Mesothelial cell of epicardium (in vitro differentiated cells): ENCODE data around the gene RTN4R. TPM values are rescaled to one million over a fixed set of nuclear protein-coding genes. Genes with fewer than 3 reads are reported as not detected.
"Not testable (repeated sequence)": the region's sequence is repeated elsewhere in the genome, so short reads cannot be mapped to it uniquely, and the experiment has no call there.

Source experiments
- DNase-seq, 2 experiments: peaks; one replicate each; pipeline ENCODE4 v3.0.0; 2021; ENCODE audit warnings: low spot score in 2 of 2; ENCODE audit not compliant: unreplicated experiment in 2 of 2
- H3K27ac Mint-ChIP-seq: 2 replicates; pipeline ENCODE4 v1.8.0; 2021; ENCODE audit warnings: mixed read lengths
- H3K27me3 Mint-ChIP-seq: 2 replicates; pipeline ENCODE4 v1.8.0; 2021; ENCODE audit warnings: low read depth, mixed read lengths
- H3K36me3 Mint-ChIP-seq: 2 replicates; pipeline ENCODE4 v1.8.0; 2021; ENCODE audit warnings: mixed read lengths
- H3K4me1 Mint-ChIP-seq: 2 replicates; pipeline ENCODE4 v1.8.0; 2021; ENCODE audit warnings: mixed read lengths
- H3K4me3 Mint-ChIP-seq: 2 replicates; pipeline ENCODE4 v1.8.0; 2021; ENCODE audit warnings: mild to moderate bottlenecking, moderate library complexity, mixed read lengths
- H3K9me3 Mint-ChIP-seq: 2 replicates; pipeline ENCODE4 v1.8.0; 2021; ENCODE audit warnings: mixed read lengths
- total RNA-seq: library from RNA; stranded (reverse); gene quantifications from 3 replicates; pipeline ENCODE4 v1.2.1, GENCODE V29; 2021
- TF ChIP-seq, protein P1 (sequence below): fragments of 200-600 bp; sonication (generic); IDR thresholded peaks from one replicate; pipeline ENCODE4 v1.5.0; 2021; ENCODE audit warnings: antibody characterized with exemption; ENCODE audit not compliant: unreplicated experiment

Gene RTN4R
- total RNA-seq, 1 donor from 2014 or later, result 10.0 TPM

DNA sequence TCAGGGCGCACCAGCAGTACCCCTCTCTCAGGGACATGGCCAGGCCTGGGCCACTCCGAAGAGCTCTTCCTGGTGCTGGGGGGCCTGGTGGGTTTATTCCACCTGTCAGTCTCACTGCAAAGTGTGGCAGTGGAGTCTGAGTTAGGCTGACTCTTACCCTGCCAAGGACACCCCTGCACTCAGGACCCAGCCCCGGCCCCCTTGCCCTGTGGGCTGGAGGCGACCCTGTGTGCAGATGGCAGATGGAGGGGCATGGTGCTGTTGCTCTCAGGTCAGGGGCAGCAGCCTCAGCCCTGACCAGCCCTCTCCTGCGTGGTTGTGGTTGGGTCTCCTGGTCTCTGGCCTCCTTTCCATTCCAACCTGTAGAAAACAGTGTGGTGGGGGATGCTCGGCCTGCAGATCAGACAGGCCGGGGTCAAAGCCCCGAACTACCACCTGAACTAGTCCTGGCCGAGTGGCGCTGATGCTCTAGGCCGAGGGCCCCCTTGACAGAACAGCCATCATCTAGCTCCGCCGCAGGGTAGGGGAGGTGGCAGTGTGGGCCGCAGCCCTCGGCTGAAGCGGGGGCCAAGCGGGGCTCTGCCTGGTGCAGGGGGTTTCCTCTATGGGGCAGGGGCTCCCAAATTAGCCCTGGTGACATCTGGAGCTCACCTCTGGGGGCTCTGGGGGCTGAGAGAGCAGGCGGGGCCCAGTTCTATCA, 10.0 kb upstream of the RTN4R start:
- not testable (repeated sequence) for H3K36me3 Mint-ChIP-seq, H3K9me3 Mint-ChIP-seq, H3K27ac Mint-ChIP-seq, H3K4me1 Mint-ChIP-seq, H3K4me3 Mint-ChIP-seq, DNase-seq, H3K27me3 Mint-ChIP-seq

DNA sequence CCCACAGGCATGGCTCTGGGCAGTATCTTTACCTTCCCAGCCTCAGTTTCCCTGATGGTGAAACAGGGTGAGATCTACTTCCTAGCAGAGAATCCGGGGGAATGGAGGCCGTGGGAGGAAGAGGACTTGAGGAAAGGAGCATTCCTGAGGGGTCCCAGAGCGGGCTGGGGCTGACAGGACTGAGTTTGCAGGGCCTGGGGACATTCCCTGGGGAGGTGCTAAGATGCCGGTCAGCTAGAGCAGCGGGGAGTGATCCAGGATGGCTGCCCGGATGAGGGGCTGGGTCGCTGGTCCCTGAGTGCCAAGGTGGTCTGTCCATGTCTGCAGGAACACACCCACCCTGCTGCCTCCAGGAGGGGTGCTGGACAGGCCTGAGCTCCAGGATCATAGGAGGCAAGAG, 8.3 kb upstream of the RTN4R start:
- Mint-ChIP-seq H3K36me3 (no peaks in the 10 kb centered on the region), H3K4me1 (no peaks in the 10 kb centered on the region), H3K9me3 (no peaks in the 10 kb centered on the region), H3K27me3 (peaks cover 2% of the 10 kb centered on the region), H3K4me3 (no peak overlapping the region), H3K27ac (no peak overlapping the region)
- TF ChIP-seq, protein P1, sequence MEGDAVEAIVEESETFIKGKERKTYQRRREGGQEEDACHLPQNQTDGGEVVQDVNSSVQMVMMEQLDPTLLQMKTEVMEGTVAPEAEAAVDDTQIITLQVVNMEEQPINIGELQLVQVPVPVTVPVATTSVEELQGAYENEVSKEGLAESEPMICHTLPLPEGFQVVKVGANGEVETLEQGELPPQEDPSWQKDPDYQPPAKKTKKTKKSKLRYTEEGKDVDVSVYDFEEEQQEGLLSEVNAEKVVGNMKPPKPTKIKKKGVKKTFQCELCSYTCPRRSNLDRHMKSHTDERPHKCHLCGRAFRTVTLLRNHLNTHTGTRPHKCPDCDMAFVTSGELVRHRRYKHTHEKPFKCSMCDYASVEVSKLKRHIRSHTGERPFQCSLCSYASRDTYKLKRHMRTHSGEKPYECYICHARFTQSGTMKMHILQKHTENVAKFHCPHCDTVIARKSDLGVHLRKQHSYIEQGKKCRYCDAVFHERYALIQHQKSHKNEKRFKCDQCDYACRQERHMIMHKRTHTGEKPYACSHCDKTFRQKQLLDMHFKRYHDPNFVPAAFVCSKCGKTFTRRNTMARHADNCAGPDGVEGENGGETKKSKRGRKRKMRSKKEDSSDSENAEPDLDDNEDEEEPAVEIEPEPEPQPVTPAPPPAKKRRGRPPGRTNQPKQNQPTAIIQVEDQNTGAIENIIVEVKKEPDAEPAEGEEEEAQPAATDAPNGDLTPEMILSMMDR, result no peak
- no peak for DNase-seq

DNA sequence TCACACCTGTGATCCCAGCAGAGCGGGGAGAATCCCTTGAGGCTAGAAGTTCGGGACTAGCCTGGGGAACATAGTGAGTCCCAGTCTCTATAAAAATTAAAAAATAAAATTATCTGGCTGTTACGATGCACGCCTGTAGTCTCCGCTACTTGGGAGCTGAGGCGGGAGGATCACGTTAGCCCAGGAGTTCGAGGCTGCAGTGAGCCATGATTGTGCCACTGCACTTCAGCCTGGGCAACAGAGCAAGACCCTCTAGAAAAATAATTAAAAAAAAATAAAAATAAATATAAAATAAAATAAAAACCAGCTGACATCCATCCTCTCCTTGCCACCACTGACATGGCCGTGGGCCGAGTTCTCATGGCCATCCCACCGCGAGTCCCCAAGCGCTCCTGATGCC, 7.7 kb upstream of the RTN4R start:
- H3K4me1 Mint-ChIP-seq, result no peaks in the 10 kb centered on the region
- TF ChIP-seq, protein P1, result no peak

DNA sequence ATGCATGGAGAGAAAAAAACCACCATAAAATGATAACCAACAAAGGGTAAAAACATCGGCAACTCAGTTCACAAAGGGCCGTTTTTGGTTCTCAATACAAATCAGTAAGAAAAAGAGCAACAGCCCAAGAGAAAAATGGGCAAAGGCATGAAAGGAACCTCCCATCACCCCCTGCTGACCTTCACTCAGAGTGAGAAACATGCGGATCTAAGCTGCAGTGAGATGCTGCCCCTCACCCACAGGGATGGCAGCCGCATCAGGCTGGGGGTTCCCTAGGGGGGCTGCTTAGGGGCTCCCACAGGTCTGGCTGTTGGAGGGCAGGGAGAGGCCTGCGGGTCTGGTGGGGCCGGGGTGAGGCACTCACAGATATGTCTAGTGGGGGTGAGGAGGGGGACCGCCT, 7.2 kb upstream of the RTN4R start:
- H3K4me1 Mint-ChIP-seq, H3K27ac Mint-ChIP-seq, H3K27me3 Mint-ChIP-seq, H3K4me3 Mint-ChIP-seq, H3K9me3 Mint-ChIP-seq, DNase-seq, H3K36me3 Mint-ChIP-seq: not testable (repeated sequence)

More for the DNA sequence above, 7.7 kb upstream of the RTN4R start:
- DNase-seq, result no peak
- Mint-ChIP-seq H3K27me3 (peaks cover 2% of the 10 kb centered on the region), H3K27ac (no peak overlapping the region), H3K4me3 (no peak overlapping the region), H3K9me3 (no peaks in the 10 kb centered on the region), H3K36me3 (no peaks in the 10 kb centered on the region)

DNA sequence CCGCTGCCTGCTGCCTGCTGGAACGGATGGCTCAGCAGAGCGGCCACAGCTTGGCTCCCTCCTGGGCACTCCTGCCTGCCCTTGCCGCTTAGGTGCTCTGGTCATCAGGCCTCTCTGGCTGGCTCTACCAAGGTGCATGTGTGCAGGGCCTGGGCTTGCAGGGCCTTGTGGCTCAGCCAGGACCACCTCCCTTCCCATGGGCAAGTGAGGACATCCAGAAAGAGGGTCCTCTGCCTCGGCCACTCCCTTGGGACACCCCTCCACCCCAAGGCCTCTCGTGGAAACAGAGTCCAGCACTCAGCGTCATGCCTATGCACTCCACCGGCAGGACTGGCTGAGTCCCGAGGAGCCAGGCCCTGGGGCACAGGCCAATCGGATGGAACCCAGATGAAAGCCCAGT, 6.3 kb upstream of the RTN4R start:
- H3K9me3 Mint-ChIP-seq, DNase-seq, H3K4me1 Mint-ChIP-seq, H3K4me3 Mint-ChIP-seq, H3K27me3 Mint-ChIP-seq, H3K27ac Mint-ChIP-seq, H3K36me3 Mint-ChIP-seq: not testable (repeated sequence)

DNA sequence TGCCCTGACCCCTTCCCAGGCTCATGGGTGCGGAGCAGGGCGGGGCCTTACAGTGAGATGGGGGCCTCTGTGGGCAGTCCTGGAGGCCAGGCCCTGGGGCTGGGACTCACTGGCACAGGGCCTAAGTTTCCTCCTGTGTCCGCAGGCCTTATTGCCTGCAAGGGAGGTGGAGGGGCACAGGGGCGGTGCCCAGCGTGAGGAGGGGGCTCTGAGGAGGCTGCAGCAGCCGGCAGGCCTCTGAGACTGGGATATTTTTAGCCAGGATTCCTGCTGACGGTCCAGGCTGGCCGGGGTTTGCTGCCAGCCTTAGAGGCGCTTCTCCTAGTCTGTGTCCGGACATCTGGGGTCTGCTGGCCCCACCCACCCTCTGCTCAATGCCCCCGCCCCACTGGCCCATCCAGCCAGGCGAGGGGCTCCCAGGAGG, 5.7 kb upstream of the RTN4R start:
- DNase-seq, result no peak
- Mint-ChIP-seq H3K27ac (no peak overlapping the region), H3K4me3 (no peak overlapping the region)

DNA sequence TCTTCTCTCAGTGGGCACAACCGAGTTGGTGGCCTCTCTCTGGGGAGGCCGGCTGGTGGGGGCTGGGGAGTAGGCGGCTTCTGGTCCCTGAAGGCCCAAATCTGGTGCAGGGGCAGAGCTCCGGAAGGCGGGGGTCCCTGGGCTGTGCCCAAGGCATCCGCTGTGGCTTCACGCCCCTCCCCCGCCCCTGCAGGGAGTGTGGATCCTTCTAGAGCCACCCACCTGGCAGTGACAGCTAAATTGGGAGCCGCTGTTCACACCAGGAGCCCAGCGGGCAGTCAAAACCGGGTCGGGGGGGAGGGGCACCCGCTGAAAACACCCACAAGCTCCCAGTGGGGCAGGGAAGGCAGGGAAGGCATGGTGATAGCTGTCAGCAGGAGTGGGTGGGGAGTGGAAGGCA, 4.6 kb upstream of the RTN4R start:
- DNase-seq, result no peak
- peaks cover 4% of the 10 kb centered on the region for H3K4me1 Mint-ChIP-seq
- no peaks in the 10 kb centered on the region for H3K9me3 Mint-ChIP-seq
- no peak overlapping the region for H3K4me3 Mint-ChIP-seq
- H3K27me3 Mint-ChIP-seq, result peaks cover 2% of the 10 kb centered on the region
- no peaks in the 10 kb centered on the region for H3K36me3 Mint-ChIP-seq
- H3K27ac Mint-ChIP-seq, result no peak overlapping the region
- TF ChIP-seq, protein P1, result no peak

More for the DNA sequence above, 5.7 kb upstream of the RTN4R start:
- H3K9me3 Mint-ChIP-seq, result no peaks in the 10 kb centered on the region
- H3K36me3 Mint-ChIP-seq, result no peaks in the 10 kb centered on the region
- peaks cover 2% of the 10 kb centered on the region for H3K4me1 Mint-ChIP-seq
- TF ChIP-seq, protein P1, result no peak
- H3K27me3 Mint-ChIP-seq, result peaks cover 2% of the 10 kb centered on the region
